Midbrain (tissue), 1 donor: ENCODE measurements around the gene SRCAP.

ENCODE experiments used
- DNase-seq: peaks from one replicate; lab custom pipeline; 2025; lab: John Stamatoyannopoulos, UW

SRCAP gene

GRCh38 chr16:30775392-30776188, 76.6 kb downstream of the SRCAP start:
- DNase-seq, result peak; percentile 88

GRCh38 chr16:30777591-30778297, 78.8 kb downstream of the SRCAP start:
- DNase-seq, result no peak

GRCh38 chr16:30778549-30779244, 79.7 kb downstream of the SRCAP start:
- no peak for DNase-seq

- no peak for DNase-seq
Observed at GRCh38 chr16:30779596-30779995, 80.6 kb downstream of the SRCAP start.

DNA sequence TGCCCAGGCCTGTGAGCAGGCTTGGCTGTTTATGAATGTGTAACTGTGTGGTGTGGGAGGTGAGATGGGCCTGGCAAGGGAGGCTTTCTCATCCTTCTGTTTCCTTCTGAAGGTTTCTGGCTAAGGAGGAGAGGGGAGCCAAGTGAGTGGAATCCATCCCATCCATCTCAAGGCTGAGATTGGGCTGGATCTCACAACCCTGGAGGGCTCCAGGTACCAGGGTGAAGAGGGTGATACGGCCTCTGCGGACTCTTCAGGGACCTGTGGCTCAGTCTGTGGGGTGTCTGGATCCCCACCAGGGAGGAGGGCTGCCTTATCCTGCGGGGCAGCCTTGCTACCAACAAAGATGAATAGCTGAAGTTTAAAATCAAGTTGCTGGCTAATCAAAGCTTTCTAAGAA, 81.0 kb downstream of the SRCAP start:
- no peak for DNase-seq

DNA sequence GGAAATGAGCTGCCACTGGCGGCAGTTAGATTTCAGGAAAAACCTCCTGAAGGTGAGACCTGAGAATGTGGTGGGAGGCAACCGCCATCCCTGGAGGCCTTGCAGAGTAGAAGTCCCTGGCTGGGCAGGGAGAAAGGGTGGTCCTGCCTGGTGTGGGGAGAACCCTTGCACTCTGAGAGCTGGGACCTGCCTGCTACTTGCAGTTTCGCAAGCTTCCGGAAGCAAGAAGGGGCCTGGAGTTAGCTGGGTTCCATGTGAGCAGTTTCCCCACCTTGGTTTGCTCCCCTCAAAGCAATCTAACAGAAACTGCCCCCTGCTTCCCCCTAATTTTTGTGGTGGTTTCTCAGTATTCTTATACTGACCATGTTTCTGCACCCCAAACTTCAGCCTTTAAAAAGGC, 81.6 kb downstream of the SRCAP start:
- no peak for DNase-seq

GRCh38 chr16:30782486-30783279, 83.7 kb downstream of the SRCAP start:
- no peak for DNase-seq

GRCh38 chr16:30783280-30784109, 84.5 kb downstream of the SRCAP start:
- no peak for DNase-seq

GRCh38 chr16:30784215-30784614, 85.2 kb downstream of the SRCAP start:
- no peak for DNase-seq

DNA sequence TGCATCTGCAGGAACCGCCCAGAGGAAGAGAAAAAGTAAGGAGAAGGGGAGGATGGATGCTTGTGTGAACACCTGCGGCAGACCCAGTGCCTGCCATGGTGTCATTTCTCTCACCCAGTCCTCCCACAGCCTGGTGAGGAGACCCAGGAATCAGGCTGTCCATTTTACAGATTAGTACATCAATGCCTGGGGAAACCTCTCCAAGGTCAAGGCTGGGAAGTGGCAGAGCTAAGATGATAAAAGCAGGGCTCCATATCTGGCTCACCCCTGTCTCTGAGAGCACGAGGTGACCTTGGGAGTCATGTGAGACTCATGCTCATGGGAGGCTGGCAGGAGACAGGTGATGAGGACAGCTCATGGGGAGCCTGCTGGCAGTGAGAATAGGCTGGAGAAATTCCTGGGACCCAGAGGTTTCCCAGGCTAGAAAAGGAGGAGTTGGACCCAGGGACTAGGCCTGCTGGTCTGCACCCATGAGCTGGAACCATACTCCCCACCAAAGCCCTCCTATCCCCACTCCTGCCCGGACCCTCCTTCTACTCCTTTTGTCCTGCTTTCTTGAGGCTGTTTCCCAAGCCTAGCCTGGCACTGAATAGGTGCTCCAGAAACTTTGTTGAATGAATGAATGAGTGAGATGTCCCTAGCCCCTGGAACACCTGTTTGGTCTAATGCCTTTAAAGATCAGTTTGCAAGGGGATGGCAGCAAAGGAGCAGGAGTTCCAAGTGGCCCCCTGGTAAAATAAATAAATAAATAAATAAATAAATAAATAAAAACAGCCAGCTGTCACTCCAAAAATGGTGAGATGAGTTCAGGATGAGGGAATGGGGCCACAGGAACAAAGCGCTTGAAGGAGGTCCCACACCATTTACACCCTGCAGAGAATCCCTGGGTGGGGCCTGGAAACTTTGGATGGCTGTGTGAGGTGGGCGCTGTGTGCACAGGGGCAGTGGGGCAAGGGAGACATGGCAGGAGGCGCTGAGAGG, 86.4 kb downstream of the SRCAP start:
- no peak for DNase-seq

GRCh38 chr16:30786115-30786935, 87.4 kb downstream of the SRCAP start:
- DNase-seq, result no peak

DNA sequence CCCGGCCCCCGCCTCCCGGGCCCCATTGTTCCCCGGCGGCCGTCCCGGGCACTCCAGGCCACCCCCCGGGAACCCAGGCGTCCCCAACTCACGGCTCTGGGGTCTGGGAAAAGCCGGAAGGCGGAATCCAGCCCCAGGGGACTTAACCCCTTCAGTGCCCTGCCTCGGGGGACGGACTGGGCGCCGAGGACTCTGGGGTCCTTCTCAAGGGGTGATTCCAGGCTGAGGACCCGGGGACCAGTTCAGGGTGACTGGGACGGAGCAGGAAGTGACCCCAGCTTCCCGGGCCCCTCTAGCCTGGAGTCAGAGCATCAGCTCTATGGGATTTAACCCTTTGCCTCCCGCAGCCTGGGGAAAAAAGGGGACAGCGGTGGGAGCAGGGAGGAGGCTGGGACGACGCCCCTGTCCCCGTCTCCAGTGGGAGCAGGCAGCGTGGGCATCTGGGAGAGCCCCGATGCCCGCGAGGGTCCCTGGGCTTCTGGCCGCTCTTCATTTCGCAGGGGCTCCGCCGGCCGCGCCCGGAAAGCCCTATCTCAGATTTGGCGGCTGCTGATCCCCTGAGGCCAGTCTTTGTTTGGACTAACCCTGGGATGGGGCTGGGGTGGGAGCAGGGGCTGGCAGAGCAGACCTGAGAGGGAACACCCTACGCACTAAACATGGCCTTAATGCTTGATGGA, 88.1 kb downstream of the SRCAP start, which contains the start of gene ZNF629:
Gene ZNF629 (minus strand): TSS at position 270 of the 677 bp plus-strand sequence. CDS start 2,723 bp downstream, outside the sequence.
- DNase-seq, result peak; percentile 86

GRCh38 chr16:30787613-30788378, 88.8 kb downstream of the SRCAP start:
- peak; percentile 51 for DNase-seq
